Right lobe of liver (tissue), 4 donors: ENCODE measurements around the gene LRMDA.

Experiments used
- CTCF ChIP-seq, 4 donors: fragments of 200-600 bp in 3 of 4; fragments of 450-650 bp in 1 of 4; IDR thresholded peaks; one replicate each; pipeline versions ENCODE4 v1.5.1 to v1.8.0; 2016 to 2022; ENCODE audit warnings: antibody characterized with exemption in 4 of 4, mild to moderate bottlenecking in 2 of 4
- POLR2A ChIP-seq: fragments of 450-650 bp; IDR thresholded peaks from one replicate; pipeline ENCODE4 v1.6.1; 2017; ENCODE audit warnings: antibody characterized with exemption, mild to moderate bottlenecking
- donor health status: DM: no; HTN: no; CAD: no.
- donor health status: DM: no; HTN: no; CAD: no.
- donor health status: DM: no; HTN: yes; CAD: no.

GRCh38 chr10:75432763-75433162 is 1.3 kb downstream of the LRMDA start:
- TF ChIP-seq CTCF (IDR thresholded peaks at IDR 0.05), result no peak
- no peak for TF ChIP-seq POLR2A
